ENCODE measurements around the gene ZNF473.

ZNF473 gene

GRCh38 chr19:50002386-50002960 is 23.3 kb upstream of the ZNF473 start:
- DNase-seq: no peak
- in situ Hi-C loops (cut with MboI; ENCODE audit: low pct_unique_long_range_greater_than_20kb, low sequenced_read_pairs): no loop called here

GRCh38 chr19:50003254-50003788 is 22.5 kb upstream of the ZNF473 start:
- in situ Hi-C loops (cut with MboI; ENCODE audit: low pct_unique_long_range_greater_than_20kb, low sequenced_read_pairs): no loop called here
- DNase-seq: no peak

GRCh38 chr19:50003810-50004419 is 21.9 kb upstream of the ZNF473 start:
- DNase-seq: peak; percentile 87
- in situ Hi-C loops (cut with MboI; ENCODE audit: low pct_unique_long_range_greater_than_20kb, low sequenced_read_pairs): no loop called here

GRCh38 chr19:50005428-50005827 is 20.4 kb upstream of the ZNF473 start:
- in situ Hi-C loops (cut with MboI; ENCODE audit: low pct_unique_long_range_greater_than_20kb, low sequenced_read_pairs): no loop called here
- no peak for DNase-seq

- no peak for DNase-seq
- in situ Hi-C loops (cut with MboI; ENCODE audit: low pct_unique_long_range_greater_than_20kb, low sequenced_read_pairs): no loop called here
Observed at GRCh38 chr19:50007170-50007569, 18.6 kb upstream of the ZNF473 start.

- DNase-seq: no peak
- in situ Hi-C loops (cut with MboI; ENCODE audit: low pct_unique_long_range_greater_than_20kb, low sequenced_read_pairs): no loop called here
Observed at GRCh38 chr19:50007947-50008346, 17.9 kb upstream of the ZNF473 start.

- DNase-seq: no peak
- in situ Hi-C loops (cut with MboI; ENCODE audit: low pct_unique_long_range_greater_than_20kb, low sequenced_read_pairs): no loop called here
Observed at GRCh38 chr19:50008532-50008931, 17.3 kb upstream of the ZNF473 start.

- DNase-seq: no peak
- in situ Hi-C loops (cut with MboI; ENCODE audit: low pct_unique_long_range_greater_than_20kb, low sequenced_read_pairs): no loop called here
Observed at GRCh38 chr19:50016225-50016807, 9.5 kb upstream of the ZNF473 start.

GRCh38 chr19:50020481-50020880 is 5.3 kb upstream of the ZNF473 start:
- in situ Hi-C loops (cut with MboI; ENCODE audit: low pct_unique_long_range_greater_than_20kb, low sequenced_read_pairs): no loop called here
- no peak for DNase-seq

- in situ Hi-C loops (cut with MboI; ENCODE audit: low pct_unique_long_range_greater_than_20kb, low sequenced_read_pairs): no loop called here
Observed at GRCh38 chr19:50022823-50023222, 3.0 kb upstream of the ZNF473 start.

GRCh38 chr19:50024719-50025021 is 1.1 kb upstream of the ZNF473 start:
- in situ Hi-C loops (cut with MboI; ENCODE audit: low pct_unique_long_range_greater_than_20kb, low sequenced_read_pairs): no loop called here
- no peak for DNase-seq

More at GRCh38 chr19:50022823-50023222, 3.0 kb upstream of the ZNF473 start:
- peak; percentile 28 for DNase-seq

GRCh38 chr19:50025022-50025793 is 597 bp upstream of the ZNF473 start, which contains the start of gene VRK3:
TSS of gene VRK3 (minus strand) at chr19:50025372. CDS start at chr19:50016162, 9,210 bp downstream.
- in situ Hi-C loops (cut with MboI; ENCODE audit: low pct_unique_long_range_greater_than_20kb, low sequenced_read_pairs): no loop called here
- DNase-seq: peak; percentile 100

- no peak for DNase-seq
- in situ Hi-C loops (cut with MboI; ENCODE audit: low pct_unique_long_range_greater_than_20kb, low sequenced_read_pairs): no loop called here
Observed at GRCh38 chr19:50026550-50026906, 723 bp downstream of the ZNF473 start.

GRCh38 chr19:50030225-50030624 is 4.4 kb downstream of the ZNF473 start:
- in situ Hi-C loops (cut with MboI; ENCODE audit: low pct_unique_long_range_greater_than_20kb, low sequenced_read_pairs): no loop called here
- no peak for DNase-seq

GRCh38 chr19:50030937-50031336 is 5.1 kb downstream of the ZNF473 start:
- DNase-seq: no peak
- in situ Hi-C loops (cut with MboI; ENCODE audit: low pct_unique_long_range_greater_than_20kb, low sequenced_read_pairs): no loop called here

- no peak for DNase-seq
- in situ Hi-C loops (cut with MboI; ENCODE audit: low pct_unique_long_range_greater_than_20kb, low sequenced_read_pairs): no loop called here
Observed at GRCh38 chr19:50036908-50037307, 11.1 kb downstream of the ZNF473 start.

GRCh38 chr19:50039968-50040367 is 14.2 kb downstream of the ZNF473 start:
- DNase-seq: no peak
- in situ Hi-C loops (cut with MboI; ENCODE audit: low pct_unique_long_range_greater_than_20kb, low sequenced_read_pairs): no loop called here

GRCh38 chr19:50040967-50041366 is 15.2 kb downstream of the ZNF473 start:
- DNase-seq: no peak
- in situ Hi-C loops (cut with MboI; ENCODE audit: low pct_unique_long_range_greater_than_20kb, low sequenced_read_pairs): no loop called here

GRCh38 chr19:50042363-50043024 is 16.7 kb downstream of the ZNF473 start:
- no peak for DNase-seq
- in situ Hi-C loops (cut with MboI; ENCODE audit: low pct_unique_long_range_greater_than_20kb, low sequenced_read_pairs): no loop called here

GRCh38 chr19:50043967-50044366 is 18.2 kb downstream of the ZNF473 start:
- no peak for DNase-seq
- in situ Hi-C loops (cut with MboI; ENCODE audit: low pct_unique_long_range_greater_than_20kb, low sequenced_read_pairs): no loop called here
